ENCODE measurements around the gene SLC12A9. TPM values are rescaled to one million over a fixed set of nuclear protein-coding genes. Genes with fewer than 3 reads are reported as not detected.

The SLC12A9 gene
- total and polyA plus RNA-seq, 2 of the 8 experiments (the other 6 are each of a cell fraction or from before 2014, with no cell fraction given) = 31.4 to 40.1 TPM

- TF ChIP-seq CEBPB (IDR thresholded peaks at IDR 0.05; ENCODE audit: low read depth, low read length) (no peak), MAFK (IDR thresholded peaks at IDR 0.05; ENCODE audit: low read depth, low read length) (no peak), SRF (IDR thresholded peaks at IDR 0.05; ENCODE audit: low read depth, low read length) (no peak), CREB1 (IDR thresholded peaks at IDR 0.05) (no peak)
Observed at GRCh38 chr7:100893910-100894721, 41.6 kb downstream of the SLC12A9 start (continued).
